Muscle layer of duodenum (tissue), 2 donors: ENCODE data around the gene CPNE5.

Source experiments
- H3K27ac ChIP-seq: one replicate; pipeline ENCODE4 v1.7.0; 2013; ENCODE audit warnings: mild to moderate bottlenecking, low read length
- H3K27me3 ChIP-seq: one replicate; pipeline ENCODE4 v1.7.0; 2013; ENCODE audit warnings: low read depth, mild to moderate bottlenecking, control low read depth, low read length
- H3K36me3 ChIP-seq, 2 donors: one replicate each; pipeline ENCODE4 v1.7.0; 2013; ENCODE audit warnings: low read length in 2 of 2, control low read depth in 1 of 2, mild to moderate bottlenecking in 1 of 2; ENCODE audit not compliant: insufficient read depth in 2 of 2, control insufficient read depth in 1 of 2
- H3K4me1 ChIP-seq, 2 donors: one replicate each; pipeline ENCODE4 v1.7.0; 2013; ENCODE audit warnings: low read length in 2 of 2, mild to moderate bottlenecking in 2 of 2, control low read depth in 1 of 2, moderate library complexity in 1 of 2; ENCODE audit not compliant: insufficient read depth in 2 of 2, control insufficient read depth in 1 of 2
- H3K4me3 ChIP-seq, 2 donors: one replicate each; pipeline ENCODE4 v1.7.0; 2013; ENCODE audit warnings: low read length in 2 of 2, low read depth in 1 of 2, mild to moderate bottlenecking in 1 of 2
- H3K9me3 ChIP-seq, 2 donors: one replicate each; pipeline ENCODE4 v1.7.0; 2013; ENCODE audit warnings: low read length in 2 of 2, control low read depth in 1 of 2, mild to moderate bottlenecking in 1 of 2; ENCODE audit not compliant: control insufficient read depth in 1 of 2
- donor health status: healthy.

Gene CPNE5

DNA sequence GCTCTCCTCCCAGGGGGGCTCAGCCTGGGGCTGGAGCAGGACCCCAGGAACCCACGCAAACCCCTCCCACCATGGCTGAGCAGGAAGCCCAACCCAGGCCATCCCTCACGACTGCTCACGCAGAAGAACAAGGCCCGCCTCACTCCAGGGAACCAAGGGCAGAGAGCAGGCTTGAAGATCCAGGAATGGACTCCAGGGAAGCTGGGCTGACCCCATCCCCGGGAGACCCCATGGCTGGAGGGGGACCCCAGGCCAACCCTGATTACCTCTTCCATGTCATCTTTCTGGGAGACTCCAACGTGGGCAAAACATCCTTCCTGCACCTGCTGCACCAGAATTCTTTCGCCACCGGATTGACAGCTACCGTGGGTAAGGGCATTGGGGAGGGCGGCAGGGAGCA is 116.9 kb downstream of the CPNE5 start:
- H3K4me3 ChIP-seq = no peak overlapping the region
- H3K9me3 ChIP-seq = no peaks in the 10 kb centered on the region
- H3K4me1 ChIP-seq = no peaks in the 10 kb centered on the region
- H3K27ac ChIP-seq = no peak overlapping the region
- no peaks in the 10 kb centered on the region for H3K36me3 ChIP-seq
- no peaks in the 10 kb centered on the region for H3K27me3 ChIP-seq

DNA sequence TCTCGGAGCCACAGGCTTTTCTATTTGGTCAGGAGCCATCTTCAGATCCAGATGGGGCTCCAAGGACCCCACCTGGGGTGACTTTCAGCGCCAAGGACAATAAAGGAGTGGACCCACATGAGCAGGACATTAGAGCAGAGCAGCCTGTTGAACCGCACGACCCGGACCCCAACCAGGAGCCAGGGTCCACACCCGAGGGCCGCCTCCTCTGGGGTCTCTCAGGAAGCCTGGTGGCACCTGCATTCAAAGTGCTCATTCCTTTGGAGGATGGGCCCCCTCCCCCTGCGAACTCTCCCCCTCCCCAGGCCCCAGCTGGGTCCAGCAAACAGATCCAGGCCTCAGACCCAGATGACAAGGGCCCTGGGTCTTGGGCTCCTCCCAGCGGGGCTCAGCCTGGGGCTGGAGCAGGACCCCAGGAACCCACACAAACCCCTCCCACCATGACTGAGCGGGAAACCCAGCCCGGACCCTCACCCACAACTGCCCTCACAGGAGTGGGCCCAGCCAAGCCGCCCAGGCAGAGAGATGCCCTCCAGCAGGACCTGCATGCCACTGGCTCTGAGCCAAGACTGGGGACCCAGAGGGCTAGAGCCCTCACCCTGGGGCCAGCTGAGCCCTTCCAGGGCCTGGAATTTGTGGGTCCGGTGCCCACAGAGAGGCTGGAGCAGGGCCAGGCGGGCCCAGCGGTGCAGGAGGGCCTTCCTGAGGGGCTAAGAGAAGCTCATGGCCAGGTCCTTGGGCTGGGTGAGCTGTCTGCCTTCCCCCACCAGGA is 117.7 kb downstream of the CPNE5 start:
- Histone ChIP-seq H3K4me3 (no peak overlapping the region), H3K4me1 (no peaks in the 10 kb centered on the region), H3K27ac (no peak overlapping the region), H3K27me3 (no peaks in the 10 kb centered on the region), H3K9me3 (no peaks in the 10 kb centered on the region), H3K36me3 (no peaks in the 10 kb centered on the region)

DNA sequence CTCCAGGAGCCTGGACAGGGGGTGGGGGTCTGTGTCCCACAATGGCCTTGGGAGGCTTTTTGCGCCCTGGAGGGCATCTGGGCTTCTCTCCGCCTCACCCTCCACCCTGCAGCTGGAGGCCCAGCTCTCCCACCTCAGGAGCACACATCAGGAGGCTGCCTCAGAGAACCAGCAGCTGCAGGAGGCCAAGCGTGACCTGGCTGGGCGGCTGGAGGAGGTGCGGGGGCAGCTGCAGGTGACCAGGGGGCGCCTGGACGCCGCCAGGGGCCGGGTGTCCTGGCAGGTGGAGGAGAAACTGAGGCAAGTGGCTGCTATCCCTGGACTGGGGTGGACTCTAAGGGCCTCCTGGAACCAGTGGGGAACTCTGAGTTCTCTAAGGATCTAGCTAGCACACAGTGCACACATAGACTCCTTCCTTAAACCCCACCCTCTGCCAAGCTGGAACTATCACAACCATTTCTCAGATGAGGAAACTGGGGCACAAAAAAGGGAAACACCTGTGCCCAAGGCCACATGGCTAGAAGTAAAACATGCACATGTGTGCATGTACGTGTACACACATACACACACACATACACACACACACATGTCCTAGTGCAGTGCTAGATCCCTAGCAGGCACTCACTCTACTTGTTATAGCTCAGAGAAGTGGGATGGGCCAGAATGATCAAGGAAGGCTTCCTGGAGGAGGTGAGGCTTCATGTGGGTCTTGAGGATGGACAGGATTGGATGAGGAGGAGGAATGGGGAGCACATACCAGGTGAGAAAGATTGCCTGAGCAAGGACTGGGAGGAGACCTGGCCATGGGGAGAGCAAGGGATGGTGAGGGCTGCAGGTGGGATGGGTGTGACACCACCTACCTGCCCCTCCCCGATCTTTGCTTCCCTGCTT is 118.7 kb downstream of the CPNE5 start:
- Histone ChIP-seq H3K27ac (no peak overlapping the region), H3K9me3 (no peaks in the 10 kb centered on the region), H3K4me1 (no peaks in the 10 kb centered on the region), H3K36me3 (no peaks in the 10 kb centered on the region), H3K4me3 (no peak overlapping the region), H3K27me3 (no peaks in the 10 kb centered on the region)

DNA sequence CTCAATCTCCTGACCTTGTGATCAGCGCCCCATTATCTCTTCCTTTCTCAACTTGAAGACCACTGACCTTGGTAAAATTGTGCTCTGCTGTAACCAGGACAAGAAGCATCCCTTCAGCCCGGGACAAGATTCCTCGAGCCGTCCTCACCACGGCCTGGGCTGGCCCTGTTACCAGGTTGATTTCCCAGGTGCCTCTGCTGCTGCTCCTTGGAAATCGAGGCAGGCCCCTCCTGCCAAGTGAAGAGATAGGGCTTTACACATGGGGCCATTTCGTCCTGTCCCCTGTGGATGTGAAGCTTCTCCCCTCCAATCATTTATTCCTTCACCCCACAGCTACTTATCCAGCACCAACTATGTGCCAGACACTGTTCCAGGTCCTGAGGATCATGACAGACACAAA is 120.1 kb downstream of the CPNE5 start:
- Histone ChIP-seq H3K9me3 (no peaks in the 10 kb centered on the region), H3K4me3 (no peak overlapping the region), H3K27ac (no peak overlapping the region), H3K27me3 (no peaks in the 10 kb centered on the region), H3K4me1 (no peaks in the 10 kb centered on the region), H3K36me3 (no peaks in the 10 kb centered on the region)

DNA sequence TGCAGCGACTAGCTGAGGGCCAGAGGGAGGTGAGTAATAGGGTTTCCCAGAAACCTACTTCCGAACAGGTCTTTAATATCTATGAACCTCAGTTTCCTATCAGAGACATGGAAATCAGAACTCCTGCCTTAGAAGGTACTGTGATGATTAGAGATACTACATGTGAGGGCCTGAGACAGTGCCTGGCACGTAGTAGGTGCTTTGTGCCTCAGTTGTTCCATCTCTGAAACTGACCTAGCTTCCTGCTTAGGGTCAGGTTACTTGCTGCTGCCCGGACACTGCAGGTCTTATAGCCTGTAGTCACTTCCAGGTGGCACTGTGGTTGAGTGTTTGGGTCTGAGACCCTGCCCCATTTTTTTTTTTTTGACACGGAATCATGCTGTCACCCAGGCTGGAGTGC is 120.7 kb downstream of the CPNE5 start:
- H3K9me3 ChIP-seq = no peaks in the 10 kb centered on the region
- no peaks in the 10 kb centered on the region for H3K27me3 ChIP-seq
- H3K4me3 ChIP-seq = no peak overlapping the region
- no peaks in the 10 kb centered on the region for H3K4me1 ChIP-seq
- no peak overlapping the region for H3K27ac ChIP-seq
- no peaks in the 10 kb centered on the region for H3K36me3 ChIP-seq

DNA sequence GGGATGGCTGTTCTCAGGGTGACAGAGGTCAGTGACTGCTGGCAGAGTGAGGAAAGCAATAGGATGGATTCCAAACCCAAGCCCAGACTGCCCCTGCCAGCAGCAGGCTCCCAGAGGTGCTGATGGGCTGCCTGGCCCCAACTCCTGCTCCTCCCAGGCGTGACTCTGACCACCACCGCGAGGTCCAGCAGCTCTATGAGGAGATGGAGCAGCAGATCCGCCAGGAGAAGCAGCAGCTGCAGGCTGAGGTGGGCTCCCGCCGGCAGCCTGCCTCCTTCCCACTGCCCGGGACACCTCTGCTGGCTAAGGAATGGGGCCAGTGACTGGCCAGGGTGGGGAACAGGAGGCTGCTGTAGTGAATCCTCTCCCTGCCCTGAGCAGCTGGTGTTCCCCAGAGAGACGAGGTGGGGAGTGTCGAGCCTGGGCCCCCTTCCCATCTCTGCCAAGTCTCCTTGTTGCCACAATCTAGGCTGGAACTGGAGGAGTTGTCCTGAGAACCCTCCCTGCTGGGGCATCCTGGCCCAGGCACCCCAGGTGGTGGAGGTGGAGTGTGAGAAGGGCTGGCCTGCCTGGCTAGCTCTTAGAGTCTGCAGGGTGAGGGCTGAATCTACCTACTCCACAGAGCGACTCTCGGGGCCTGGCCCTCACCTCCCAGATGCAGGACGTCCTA is 121.2 kb downstream of the CPNE5 start:
- no peak overlapping the region for H3K4me3 ChIP-seq
- no peaks in the 10 kb centered on the region for H3K36me3 ChIP-seq
- no peaks in the 10 kb centered on the region for H3K9me3 ChIP-seq
- no peaks in the 10 kb centered on the region for H3K4me1 ChIP-seq
- no peak overlapping the region for H3K27ac ChIP-seq
- no peaks in the 10 kb centered on the region for H3K27me3 ChIP-seq

DNA sequence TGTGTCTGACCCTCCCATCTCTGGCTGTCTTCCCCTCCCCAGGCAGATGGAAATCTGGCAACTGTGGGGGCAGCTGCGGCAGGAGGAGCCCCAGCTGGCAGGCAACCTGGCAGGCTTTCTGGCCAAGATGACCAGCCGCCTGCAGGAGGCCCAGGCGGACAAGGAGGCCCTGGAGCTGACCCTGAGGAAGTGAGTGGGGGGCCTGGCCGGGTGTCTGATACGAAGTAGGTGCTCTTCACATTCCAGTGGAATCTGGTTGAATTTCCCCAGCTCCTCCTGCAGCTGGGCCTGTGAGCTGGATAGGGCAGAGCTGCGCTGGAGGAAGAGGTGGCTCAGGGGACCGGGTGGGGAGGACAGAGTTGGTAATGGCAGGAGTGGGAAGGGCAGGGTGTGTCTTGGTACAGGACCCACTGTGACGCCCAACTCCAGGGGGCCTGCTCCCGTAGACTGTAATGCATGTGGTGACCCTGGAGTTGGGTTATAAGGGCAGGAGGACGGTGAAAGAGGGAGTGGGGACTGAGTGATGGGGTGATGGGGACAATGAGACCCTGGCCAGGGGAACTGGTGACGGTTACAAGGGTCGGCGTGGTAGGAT is 121.9 kb downstream of the CPNE5 start:
- H3K27ac ChIP-seq = no peak overlapping the region
- no peak overlapping the region for H3K4me3 ChIP-seq
- H3K36me3 ChIP-seq = no peaks in the 10 kb centered on the region
- no peaks in the 10 kb centered on the region for H3K27me3 ChIP-seq
- no peaks in the 10 kb centered on the region for H3K9me3 ChIP-seq
- no peaks in the 10 kb centered on the region for H3K4me1 ChIP-seq

DNA sequence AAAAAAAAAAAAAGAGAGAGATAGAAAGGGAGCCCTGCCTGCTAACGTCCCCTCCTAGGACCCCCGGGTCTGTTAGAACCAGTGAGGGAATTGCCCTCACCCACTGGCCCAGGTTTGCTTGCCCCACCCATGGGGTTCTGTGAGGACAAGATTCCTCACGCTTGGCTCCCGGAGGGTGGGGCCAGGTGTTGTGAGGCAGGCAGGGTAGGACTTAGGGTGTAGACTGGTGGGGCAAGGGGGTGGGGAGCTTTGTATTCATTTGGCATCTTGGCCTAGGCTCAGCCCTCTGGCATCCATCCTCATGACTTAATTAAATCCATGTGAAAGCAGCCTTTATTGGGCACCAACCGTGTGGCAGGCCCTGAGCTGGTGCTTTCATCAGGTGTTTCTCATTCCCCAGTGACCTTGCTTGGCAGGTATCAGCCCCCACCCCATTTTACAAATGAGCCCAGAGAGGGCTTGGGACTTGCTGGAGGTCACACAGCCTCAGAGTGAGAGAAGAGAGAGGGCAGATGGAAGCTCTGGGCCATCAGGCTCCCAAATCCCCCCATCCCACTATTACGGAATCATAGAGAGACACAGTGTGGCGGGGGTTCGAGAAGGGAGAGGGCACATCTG is 122.7 kb downstream of the CPNE5 start:
- Histone ChIP-seq H3K4me1 (no peaks in the 10 kb centered on the region), H3K9me3 (no peaks in the 10 kb centered on the region), H3K27ac (no peak overlapping the region), H3K4me3 (no peak overlapping the region), H3K27me3 (no peaks in the 10 kb centered on the region), H3K36me3 (no peaks in the 10 kb centered on the region)

DNA sequence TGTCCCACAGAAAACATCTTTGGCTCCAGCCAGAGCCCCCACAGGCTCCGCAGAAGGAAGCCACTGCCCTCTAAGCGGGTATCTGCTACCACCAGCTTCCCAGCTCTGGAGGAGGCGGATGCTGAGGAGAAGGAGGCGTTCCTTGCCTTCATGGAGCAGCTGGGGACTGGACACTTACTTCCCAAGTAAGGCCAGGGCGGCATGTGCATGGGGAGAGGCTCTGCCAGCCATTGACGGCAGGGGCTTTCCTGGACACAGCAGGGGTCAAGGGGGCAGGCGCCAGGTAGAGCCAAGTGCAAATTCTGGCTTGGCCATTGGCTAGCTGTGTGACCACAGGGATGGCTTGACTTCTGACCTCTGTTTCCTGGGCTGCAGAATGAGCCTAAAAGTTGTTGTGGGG is 123.8 kb downstream of the CPNE5 start:
- Histone ChIP-seq H3K9me3 (no peaks in the 10 kb centered on the region), H3K27me3 (no peaks in the 10 kb centered on the region), H3K27ac (no peak overlapping the region), H3K4me3 (no peak overlapping the region), H3K36me3 (no peaks in the 10 kb centered on the region), H3K4me1 (no peaks in the 10 kb centered on the region)

DNA sequence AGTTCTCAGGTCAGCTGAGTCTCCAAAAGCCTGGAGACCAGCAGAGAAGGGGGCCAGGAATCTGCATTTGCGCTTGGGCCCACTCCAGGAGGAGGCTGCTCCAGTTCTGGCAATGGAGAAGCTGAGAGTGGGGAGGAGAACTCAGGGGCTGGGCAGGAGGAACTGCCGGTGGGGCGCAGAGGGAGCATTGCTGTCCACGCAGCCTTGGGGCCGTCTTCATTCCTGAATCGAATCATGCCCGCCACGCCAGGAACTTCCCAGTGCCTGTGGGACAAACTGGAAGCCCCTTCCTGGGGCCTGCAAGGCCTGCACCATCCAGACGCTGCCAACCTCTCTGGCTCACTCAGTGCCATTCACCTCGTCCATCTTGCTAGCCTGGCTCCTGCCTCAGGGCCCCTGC is 124.7 kb downstream of the CPNE5 start:
- Histone ChIP-seq H3K4me3 (no peak overlapping the region), H3K27me3 (no peaks in the 10 kb centered on the region), H3K4me1 (no peaks in the 10 kb centered on the region), H3K9me3 (no peaks in the 10 kb centered on the region), H3K27ac (no peak overlapping the region), H3K36me3 (no peaks in the 10 kb centered on the region)

DNA sequence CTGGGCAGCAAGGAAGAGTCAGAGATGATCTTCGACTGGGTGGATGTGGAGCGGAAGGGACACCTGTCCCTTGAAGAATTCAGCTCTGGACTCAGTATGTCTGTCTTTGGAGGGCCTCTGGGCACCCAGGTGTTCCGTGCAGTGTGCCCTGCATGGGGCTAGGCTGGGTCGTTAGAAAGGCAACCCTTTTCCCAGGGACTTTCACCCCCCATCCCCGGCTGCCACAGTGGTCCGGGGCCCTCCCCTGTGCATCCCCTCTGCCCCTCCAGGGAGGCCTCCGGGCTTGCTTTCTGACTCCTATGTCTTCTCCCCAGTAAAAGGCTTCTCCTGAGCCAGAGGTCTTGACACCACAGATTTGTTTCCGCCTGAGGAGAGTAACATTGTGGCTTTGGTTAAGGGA is 125.4 kb downstream of the CPNE5 start:
- no peaks in the 10 kb centered on the region for H3K36me3 ChIP-seq
- no peak overlapping the region for H3K27ac ChIP-seq
- H3K4me1 ChIP-seq = no peaks in the 10 kb centered on the region
- no peaks in the 10 kb centered on the region for H3K9me3 ChIP-seq
- no peaks in the 10 kb centered on the region for H3K27me3 ChIP-seq
- no peak overlapping the region for H3K4me3 ChIP-seq
